ENCODE data around the gene SF3B6.
A peak's percentile ranks its signal among the peaks of the same experiment; 100 is the strongest.
"Not testable (repeated sequence)": the region's sequence is repeated elsewhere in the genome, so short reads cannot be mapped to it uniquely, and the experiment has no call there.

Gene SF3B6

GRCh38 chr2:24046930-24047702, 29.0 kb downstream of the SF3B6 start, which contains the start of gene WDCP:
Gene WDCP (minus strand): TSS chr2:24047391. CDS start chr2:24039494, 7,897 bp downstream.
- TF ChIP-seq CTCF (IDR thresholded peaks at IDR 0.05; ENCODE audit: extremely low read depth, insufficient read depth, missing control alignments): no peak
- in situ Hi-C loops (cut with MboI; ENCODE audit: low pct_unique_long_range_greater_than_20kb, low sequenced_read_pairs, unreplicated experiment): no loop called here
- peak; percentile 90 for DNase-seq (ENCODE audit: low spot score)

GRCh38 chr2:24046599-24046929, 29.6 kb downstream of the SF3B6 start:
- in situ Hi-C loops (cut with MboI; ENCODE audit: low pct_unique_long_range_greater_than_20kb, low sequenced_read_pairs, unreplicated experiment): no loop called here
- no peak for DNase-seq (ENCODE audit: low spot score)
- TF ChIP-seq CTCF (IDR thresholded peaks at IDR 0.05; ENCODE audit: extremely low read depth, insufficient read depth, missing control alignments): no peak

- TF ChIP-seq CTCF (IDR thresholded peaks at IDR 0.05; ENCODE audit: extremely low read depth, insufficient read depth, missing control alignments): no peak
- in situ Hi-C loops (cut with MboI; ENCODE audit: low pct_unique_long_range_greater_than_20kb, low sequenced_read_pairs, unreplicated experiment): no loop called here
These were observed 30.3 kb downstream of the SF3B6 start for GRCh38 chr2:24045511-24046508.

GRCh38 chr2:24043133-24043532, 33.0 kb downstream of the SF3B6 start:
- in situ Hi-C loops (cut with MboI; ENCODE audit: low pct_unique_long_range_greater_than_20kb, low sequenced_read_pairs, unreplicated experiment); DNase-seq (ENCODE audit: low spot score): not testable (repeated sequence)

More at GRCh38 chr2:24045511-24046508, 30.3 kb downstream of the SF3B6 start:
- no peak for DNase-seq (ENCODE audit: low spot score)

GRCh38 chr2:24040511-24040910, 35.6 kb downstream of the SF3B6 start:
- no peak for TF ChIP-seq CTCF (IDR thresholded peaks at IDR 0.05; ENCODE audit: extremely low read depth, insufficient read depth, missing control alignments)
- in situ Hi-C loops (cut with MboI; ENCODE audit: low pct_unique_long_range_greater_than_20kb, low sequenced_read_pairs, unreplicated experiment): no loop called here
- no peak for DNase-seq (ENCODE audit: low spot score)

GRCh38 chr2:24038786-24039499, 37.2 kb downstream of the SF3B6 start:
- in situ Hi-C loops (cut with MboI; ENCODE audit: low pct_unique_long_range_greater_than_20kb, low sequenced_read_pairs, unreplicated experiment): no loop called here
- DNase-seq (ENCODE audit: low spot score): no peak
- TF ChIP-seq CTCF (IDR thresholded peaks at IDR 0.05; ENCODE audit: extremely low read depth, insufficient read depth, missing control alignments): no peak
